Lung microvascular endothelial cell (primary cell): ENCODE results near the gene ICAM5. TPM values are rescaled to one million over a fixed set of nuclear protein-coding genes. Genes with fewer than 3 reads are reported as not detected.
"Not testable (repeated sequence)": the region's sequence is repeated elsewhere in the genome, so short reads cannot be mapped to it uniquely, and the experiment has no call there.

Experiments used
- DNase-seq, 2 donors: peaks; one replicate each; pipeline versions ENCODE4 v3.0.0 to v3.0.0-alpha.2; 2010; ENCODE audit warnings: low read depth in 2 of 2
- total RNA-seq: library from RNA; depleted of rRNA; stranded (reverse); fragments of >200 nt; gene quantifications from 2 replicates; pipeline ENCODE4 v1.2.1, GENCODE V29; 2014

ICAM5 gene
- total RNA-seq, 1 donor from 2014 or later, result under 0.01 TPM

DNA sequence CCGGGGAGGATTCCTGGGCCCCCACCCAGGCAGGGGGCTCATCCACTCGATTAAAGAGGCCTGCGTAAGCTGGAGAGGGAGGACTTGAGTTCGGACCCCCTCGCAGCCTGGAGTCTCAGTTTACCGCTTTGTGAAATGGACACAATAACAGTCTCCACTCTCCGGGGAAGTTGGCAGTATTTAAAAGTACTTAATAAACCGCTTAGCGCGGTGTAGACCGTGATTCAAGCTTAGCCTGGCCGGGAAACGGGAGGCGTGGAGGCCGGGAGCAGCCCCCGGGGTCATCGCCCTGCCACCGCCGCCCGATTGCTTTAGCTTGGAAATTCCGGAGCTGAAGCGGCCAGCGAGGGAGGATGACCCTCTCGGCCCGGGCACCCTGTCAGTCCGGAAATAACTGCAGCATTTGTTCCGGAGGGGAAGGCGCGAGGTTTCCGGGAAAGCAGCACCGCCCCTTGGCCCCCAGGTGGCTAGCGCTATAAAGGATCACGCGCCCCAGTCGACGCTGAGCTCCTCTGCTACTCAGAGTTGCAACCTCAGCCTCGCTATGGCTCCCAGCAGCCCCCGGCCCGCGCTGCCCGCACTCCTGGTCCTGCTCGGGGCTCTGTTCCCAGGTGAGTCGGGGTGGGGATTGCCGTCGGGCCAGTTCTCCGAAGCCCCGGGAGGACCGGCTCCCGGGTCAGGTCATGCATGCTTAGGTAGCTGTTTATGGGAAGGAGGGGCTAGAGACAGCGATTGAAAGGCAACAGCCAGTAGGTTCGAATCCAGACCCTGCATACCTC is 18.9 kb upstream of the ICAM5 start, which contains the start of gene ICAM1:
Gene ICAM1 (plus strand): TSS at position 505 of the 779 bp plus-strand sequence. CDS start 40 bp downstream, at position 545.
- peak; percentile 95 to 97 for DNase-seq

DNA sequence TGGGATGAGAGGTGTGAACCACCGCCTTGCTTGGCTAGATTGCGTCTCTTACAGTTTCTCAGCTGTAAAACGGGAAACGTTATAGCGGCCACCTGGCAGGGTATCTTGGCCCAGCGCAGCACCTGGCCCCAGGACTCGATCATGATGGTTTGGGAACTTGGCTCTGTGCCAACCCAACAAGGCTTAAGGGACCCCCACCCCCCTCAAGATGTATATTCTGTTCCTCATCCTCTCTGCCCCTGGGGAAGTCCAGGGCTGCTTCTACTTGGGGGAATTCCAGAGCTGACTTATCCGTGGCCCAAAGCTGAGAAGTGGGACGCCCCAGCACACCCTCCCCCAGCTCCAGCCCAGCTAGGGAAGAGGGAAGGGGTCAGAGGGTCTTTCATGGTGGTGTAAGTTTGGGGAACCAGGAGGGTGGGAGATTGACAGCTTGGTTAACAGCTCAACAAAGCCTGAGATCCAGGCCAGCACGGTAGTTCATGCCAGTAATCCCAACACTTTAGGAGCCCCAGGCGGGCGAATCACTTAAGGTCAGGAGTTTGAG is 18.1 kb upstream of the ICAM5 start:
- DNase-seq, result peak in 1 of 2 donors; percentile 77

DNA sequence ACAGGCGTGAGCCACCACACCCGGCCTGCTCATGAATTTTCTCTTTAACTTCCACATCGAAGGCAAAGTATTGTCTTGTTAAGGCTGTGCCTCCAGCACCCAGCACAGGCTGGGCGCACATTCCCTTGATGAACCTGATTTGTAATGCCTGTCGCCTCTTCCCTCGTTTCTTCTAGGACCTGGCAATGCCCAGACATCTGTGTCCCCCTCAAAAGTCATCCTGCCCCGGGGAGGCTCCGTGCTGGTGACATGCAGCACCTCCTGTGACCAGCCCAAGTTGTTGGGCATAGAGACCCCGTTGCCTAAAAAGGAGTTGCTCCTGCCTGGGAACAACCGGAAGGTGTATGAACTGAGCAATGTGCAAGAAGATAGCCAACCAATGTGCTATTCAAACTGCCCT is 15.2 kb upstream of the ICAM5 start:
- no peak for DNase-seq

DNA sequence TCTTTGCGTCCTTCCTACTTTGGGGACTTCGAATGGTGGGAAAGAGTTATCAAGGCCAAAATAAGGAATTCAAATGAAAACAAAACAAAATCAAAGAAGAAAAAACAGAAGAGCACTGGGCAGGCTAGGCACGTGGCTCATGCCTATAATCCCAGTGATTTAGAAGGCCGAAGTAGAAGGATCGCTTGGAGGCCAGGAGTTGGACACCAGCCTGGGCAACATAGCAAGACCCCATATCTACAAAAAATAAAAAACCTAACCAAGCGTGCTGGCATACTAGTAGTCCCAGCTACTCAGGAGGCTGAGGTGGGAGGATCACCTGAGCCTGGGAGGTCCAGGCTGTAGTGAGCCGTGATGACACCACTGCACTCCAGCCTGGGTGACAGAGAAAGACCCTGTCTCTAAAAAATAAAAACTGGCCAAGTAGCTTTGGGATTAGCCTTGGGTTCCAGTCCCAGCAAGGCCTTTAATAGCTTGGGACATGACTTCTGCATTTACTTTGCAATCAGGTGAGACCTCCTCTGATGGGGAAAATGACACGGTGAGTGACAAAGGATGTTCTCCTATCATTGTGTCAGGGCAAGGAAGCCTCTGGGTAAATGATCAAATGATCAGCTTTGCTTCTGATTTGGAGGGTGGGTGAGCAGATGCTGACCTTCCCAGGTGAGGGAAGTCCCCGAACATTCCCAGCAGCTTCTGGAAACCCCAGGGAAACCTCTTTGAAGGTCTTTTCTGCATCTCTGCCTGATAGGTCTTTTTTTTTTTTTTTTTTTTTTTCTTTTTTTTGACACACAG is 11.8 kb upstream of the ICAM5 start:
- no peak for DNase-seq

DNA sequence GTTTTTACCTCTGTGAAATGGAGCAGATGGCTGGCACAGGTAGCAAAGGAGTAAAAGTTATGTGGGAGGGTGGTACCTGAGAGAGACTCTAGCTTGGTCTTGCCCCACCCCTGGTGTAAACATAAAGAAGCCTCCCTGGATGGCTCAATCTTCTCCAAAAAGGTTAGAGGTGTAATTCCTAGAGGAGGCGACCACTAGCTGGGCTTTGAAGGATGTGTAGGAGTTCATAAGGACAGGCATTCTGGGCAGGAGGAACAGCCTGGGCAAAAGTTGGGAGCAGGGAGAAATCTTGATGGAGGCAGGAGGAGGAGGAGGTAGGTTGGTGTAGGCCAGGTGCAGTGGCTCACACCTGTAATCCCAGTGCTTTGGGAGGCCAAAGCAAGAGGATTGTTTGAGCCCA is 10.8 kb upstream of the ICAM5 start:
- no peak for DNase-seq

DNA sequence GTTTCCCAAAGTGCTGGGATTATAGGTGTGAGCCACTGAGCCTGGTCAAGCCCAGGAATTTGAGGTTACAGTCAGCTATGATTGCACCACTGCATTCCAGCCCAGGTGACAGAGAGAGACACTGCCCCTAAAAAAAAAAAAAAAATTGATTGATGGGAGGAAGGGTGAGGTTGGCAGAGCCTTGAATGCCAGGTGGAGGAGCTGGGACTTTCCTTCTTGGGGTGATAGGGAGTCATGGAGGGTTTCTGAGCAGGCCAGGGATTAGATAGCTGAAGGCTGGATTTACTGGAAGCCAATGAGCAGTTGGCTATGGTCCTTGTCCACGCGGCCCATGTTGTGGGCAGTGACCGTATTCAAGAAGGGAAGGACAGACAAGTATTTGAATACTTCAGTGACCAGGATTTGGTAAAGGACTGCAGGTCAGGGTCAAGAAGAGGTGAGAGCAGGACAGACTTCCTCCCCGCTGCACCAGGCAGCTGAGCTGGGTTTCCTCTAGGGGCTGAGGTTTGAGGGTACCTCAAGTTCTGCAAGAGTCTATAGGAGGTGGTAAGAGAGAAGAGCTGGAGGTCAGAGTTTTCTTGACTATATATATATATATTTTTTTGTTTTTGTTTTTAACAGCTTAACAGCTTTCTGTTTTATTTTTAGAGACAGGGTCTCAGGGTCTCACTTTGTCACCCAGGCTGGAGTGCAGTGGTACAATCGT is 9.9 kb upstream of the ICAM5 start:
- no peak for DNase-seq

DNA sequence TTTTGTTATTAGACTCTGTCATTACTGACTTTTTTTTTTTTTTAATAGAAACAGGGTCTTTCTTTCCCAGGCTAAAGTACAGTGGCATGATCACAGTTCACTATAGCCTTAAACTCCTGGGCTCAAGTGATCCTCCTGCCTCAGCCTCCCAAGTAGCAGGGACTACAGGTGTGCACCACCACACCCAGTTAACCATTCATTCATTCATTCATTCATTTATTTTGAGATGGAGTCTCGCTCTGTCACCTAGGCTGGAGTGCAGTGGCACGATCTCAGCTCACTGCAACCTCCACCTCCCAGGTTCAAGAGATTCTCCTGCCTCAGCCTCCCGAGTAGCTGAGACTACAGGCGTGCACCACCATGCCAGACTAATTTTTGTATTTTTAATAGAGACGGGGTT is 7.7 kb upstream of the ICAM5 start:
- DNase-seq, result not testable (repeated sequence)

DNA sequence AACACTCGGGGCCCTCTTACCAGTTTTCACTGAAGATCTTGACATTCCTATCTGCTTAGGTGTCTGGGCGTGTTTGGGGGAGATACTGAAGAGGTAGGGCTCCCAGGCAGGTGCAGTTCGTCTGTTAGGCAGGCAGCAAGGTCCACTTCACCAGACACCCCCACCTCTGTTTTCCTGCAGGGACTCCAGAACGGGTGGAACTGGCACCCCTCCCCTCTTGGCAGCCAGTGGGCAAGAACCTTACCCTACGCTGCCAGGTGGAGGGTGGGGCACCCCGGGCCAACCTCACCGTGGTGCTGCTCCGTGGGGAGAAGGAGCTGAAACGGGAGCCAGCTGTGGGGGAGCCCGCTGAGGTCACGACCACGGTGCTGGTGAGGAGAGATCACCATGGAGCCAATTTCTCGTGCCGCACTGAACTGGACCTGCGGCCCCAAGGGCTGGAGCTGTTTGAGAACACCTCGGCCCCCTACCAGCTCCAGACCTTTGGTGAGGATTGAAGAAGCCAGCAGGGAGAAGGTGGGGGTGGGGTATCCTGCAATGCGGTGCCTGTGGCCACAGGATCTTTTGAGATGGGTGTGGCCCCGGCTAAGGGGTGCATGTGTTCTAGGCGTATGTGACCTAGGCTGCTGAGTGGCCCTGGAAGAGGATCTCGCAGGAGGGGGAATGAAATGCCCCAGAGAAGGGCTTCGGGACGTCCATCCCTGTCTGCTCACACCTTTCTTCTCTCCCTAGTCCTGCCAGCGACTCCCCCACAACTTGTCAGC is 6.3 kb upstream of the ICAM5 start:
- DNase-seq, result no peak

DNA sequence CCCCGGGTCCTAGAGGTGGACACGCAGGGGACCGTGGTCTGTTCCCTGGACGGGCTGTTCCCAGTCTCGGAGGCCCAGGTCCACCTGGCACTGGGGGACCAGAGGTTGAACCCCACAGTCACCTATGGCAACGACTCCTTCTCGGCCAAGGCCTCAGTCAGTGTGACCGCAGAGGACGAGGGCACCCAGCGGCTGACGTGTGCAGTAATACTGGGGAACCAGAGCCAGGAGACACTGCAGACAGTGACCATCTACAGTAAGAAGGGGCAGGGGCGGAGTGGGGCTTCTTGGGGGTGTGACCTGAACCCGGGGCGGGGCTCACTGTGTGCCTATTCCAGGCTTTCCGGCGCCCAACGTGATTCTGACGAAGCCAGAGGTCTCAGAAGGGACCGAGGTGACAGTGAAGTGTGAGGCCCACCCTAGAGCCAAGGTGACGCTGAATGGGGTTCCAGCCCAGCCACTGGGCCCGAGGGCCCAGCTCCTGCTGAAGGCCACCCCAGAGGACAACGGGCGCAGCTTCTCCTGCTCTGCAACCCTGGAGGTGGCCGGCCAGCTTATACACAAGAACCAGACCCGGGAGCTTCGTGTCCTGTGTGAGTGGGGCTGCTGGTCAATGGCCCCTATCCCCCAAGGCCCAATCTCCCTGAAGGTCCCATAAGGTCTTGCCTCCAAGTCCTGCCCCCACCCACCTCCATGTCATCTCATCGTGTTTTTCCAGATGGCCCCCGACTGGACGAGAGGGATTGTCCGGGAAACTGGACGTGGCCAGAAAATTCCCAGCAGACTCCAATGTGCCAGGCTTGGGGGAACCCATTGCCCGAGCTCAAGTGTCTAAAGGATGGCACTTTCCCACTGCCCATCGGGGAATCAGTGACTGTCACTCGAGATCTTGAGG is 5.4 kb upstream of the ICAM5 start:
- no peak for DNase-seq

DNA sequence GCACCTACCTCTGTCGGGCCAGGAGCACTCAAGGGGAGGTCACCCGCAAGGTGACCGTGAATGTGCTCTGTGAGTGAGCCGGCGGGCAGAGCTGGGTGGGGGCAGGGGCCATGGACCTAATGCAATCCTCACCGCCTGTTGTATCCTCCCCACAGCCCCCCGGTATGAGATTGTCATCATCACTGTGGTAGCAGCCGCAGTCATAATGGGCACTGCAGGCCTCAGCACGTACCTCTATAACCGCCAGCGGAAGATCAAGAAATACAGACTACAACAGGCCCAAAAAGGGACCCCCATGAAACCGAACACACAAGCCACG is 4.8 kb upstream of the ICAM5 start:
- DNase-seq, result no peak

DNA sequence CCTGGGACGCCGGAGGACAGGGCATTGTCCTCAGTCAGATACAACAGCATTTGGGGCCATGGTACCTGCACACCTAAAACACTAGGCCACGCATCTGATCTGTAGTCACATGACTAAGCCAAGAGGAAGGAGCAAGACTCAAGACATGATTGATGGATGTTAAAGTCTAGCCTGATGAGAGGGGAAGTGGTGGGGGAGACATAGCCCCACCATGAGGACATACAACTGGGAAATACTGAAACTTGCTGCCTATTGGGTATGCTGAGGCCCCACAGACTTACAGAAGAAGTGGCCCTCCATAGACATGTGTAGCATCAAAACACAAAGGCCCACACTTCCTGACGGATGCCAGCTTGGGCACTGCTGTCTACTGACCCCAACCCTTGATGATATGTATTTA is 4.4 kb upstream of the ICAM5 start:
- DNase-seq, result no peak

DNA sequence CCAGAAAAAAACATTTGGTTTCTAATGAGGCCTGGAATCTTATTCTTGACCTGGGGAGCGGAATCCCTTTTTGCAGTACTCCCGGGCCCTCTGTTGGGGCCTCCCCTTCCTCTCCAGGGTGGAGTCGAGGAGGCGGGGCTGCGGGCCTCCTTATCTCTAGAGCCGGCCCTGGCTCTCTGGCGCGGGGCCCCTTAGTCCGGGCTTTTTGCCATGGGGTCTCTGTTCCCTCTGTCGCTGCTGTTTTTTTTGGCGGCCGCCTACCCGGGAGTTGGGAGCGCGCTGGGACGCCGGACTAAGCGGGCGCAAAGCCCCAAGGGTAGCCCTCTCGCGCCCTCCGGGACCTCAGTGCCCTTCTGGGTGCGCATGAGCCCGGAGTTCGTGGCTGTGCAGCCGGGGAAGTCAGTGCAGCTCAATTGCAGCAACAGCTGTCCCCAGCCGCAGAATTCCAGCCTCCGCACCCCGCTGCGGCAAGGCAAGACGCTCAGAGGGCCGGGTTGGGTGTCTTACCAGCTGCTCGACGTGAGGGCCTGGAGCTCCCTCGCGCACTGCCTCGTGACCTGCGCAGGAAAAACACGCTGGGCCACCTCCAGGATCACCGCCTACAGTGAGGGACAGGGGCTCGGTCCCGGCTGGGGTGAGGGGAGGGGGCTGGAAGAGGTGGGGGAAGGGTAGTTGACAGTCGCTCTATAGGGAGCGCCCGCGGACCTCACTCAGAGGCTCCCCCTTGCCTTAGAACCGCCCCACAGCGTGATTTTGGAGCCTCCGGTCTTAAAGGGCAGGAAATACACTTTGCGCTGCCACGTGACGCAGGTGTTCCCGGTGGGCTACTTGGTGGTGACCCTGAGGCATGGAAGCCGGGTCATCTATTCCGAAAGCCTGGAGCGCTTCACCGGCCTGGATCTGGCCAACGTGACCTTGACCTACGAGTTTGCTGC is 2.7 kb upstream of the ICAM5 start, which contains the start of gene ICAM4:
Gene ICAM4 (plus strand): TSS at position 153 of the 935 bp plus-strand sequence. CDS start 58 bp downstream, at position 211.
- DNase-seq, result peak; percentile 53 to 77

DNA sequence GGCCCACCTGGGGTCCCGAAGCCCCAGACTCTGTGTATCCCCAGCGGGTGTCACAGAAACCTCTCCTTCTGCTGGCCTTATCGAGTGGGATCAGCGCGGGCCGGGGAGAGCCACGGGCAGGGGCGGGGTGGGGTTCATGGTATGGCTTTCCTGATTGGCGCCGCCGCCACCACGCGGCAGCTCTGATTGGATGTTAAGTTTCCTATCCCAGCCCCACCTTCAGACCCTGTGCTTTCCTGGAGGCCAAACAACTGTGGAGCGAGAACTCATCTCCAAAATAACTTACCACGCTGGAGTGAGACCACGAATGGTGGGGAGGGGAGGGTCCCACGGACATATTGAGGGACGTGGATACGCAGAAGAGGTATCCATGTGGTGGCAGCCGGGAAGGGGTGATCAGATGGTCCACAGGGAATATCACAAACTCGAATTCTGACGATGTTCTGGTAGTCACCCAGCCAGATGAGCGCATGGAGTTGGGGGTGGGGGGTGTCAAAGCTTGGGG is 1.0 kb upstream of the ICAM5 start:
- DNase-seq, result peak; percentile 46 to 54

DNA sequence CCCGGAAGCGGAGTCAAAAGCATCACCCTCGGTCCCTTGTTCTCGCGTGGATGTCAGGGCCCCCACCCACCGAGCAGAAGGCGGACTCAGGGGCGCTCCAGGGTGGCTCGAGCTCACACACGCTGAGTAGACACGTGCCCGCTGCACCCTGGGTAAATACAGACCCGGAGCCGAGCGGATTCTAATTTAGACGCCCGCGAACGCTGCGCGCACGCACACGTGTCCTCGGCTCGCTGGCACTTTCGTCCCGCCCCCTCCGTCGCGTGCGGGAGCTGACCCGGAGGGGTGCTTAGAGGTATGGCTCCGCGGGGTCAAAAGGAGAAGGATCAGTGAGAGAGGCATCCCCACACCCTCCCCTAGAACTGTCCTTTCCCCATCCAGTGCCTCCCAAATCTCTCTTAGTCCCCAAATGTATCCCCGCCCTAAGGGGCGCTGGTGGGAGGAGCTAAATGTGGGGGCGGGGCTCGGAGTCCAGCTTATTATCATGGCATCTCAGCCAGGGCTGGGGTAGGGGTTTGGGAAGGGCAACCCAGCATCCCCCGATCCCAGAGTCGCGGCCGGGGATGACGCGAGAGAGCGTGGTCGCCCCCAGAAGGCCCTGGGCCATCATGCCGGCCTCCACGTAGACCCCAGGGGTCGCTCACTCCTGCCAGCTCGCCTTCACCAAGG is 451 bp upstream of the ICAM5 start:
- DNase-seq, result peak; percentile 34 to 39

DNA sequence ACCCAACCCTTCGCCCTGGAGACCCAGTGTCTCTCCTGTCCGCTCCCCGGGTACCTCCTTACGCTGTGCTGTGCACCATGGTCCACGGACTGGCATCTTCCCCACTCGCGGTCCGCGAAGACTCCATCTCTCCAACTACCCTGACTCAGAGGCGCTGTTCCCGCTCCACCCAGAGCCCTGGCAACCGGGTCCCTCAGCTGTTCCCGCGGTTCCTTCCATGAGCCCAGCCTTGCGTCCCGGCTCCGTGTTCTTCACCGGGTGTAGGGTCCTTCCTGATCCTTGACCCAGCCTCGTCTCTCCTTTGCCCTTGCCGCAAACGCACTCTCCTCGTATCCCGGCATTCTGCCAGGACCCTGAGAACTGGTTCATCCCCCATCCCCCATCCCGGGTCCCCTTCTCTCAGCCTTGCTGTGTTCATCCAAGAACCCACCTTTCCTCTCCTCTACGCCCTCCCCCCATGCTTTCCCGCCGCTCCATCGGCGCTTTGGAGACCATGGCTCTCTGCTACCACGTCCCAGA is 664 bp downstream of the ICAM5 start:
- no peak for DNase-seq

DNA sequence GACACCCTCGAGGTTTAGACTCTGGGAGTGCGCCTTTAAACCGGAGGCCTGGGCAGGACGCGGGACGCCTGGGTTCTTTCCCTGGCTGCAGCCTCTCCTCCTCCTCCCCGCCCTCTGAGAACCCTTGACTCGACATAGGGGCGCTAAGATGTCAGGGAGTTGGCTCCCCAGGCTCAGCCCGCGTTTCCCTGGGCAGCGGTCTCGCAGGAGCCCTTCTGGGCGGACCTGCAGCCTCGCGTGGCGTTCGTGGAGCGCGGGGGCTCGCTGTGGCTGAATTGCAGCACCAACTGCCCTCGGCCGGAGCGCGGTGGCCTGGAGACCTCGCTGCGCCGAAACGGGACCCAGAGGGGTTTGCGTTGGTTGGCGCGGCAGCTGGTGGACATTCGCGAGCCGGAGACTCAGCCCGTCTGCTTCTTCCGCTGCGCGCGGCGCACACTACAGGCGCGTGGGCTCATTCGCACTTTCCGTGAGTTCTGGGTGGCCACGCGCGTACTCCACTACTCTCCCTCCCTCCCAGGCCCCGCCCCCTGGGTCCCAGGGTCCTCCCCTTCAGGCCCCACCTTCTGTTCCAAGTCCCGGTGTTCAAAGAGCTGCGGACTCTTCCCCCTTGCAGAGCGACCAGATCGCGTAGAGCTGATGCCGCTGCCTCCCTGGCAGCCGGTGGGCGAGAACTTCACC is 1.3 kb downstream of the ICAM5 start:
- no peak for DNase-seq

DNA sequence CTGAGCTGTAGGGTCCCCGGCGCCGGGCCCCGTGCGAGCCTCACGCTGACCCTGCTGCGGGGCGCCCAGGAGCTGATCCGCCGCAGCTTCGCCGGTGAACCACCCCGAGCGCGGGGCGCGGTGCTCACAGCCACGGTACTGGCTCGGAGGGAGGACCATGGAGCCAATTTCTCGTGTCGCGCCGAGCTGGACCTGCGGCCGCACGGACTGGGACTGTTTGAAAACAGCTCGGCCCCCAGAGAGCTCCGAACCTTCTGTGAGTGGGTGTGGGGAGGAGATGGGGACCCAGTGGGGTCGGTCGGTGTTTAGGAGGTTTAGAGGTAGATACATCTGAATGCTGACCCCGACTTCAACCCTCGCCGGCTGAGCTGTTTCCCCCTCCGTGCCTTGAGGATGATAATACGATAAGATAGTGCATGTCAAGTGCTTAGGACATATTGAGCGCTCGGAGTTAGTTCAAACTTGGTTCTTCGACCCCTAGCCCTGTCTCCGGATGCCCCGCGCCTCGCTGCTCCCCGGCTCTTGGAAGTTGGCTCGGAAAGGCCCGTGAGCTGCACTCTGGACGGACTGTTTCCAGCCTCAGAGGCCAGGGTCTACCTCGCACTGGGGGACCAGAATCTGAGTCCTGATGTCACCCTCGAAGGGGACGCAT is 1.9 kb downstream of the ICAM5 start:
- no peak for DNase-seq
